ENCODE measurements around the gene BPIFA1. TPM values are rescaled to one million over a fixed set of nuclear protein-coding genes. Genes with fewer than 3 reads are reported as not detected.

BPIFA1 gene
- polyA plus RNA-seq, 1 of the 3 experiments (the other 2 are of a cell fraction), result not detected

DNA sequence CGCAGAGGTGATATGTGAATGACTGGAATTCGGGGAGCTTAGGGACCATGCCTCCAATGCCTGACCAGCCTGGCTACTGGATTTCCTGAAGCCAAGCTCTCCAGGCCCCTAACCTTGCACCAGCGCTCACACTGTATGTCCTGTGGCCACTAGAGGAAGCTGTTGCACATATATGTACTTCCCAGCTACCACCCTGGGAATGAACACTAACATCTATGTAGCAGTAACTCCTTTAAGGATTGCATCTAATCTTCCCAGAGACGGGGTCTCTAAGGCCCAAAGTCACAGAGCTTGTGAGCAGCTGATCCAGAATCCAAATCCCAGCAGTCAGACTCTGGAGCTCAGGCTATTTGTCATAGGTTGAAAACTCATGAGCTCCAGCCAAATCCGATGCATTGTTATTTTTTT lies 26.9 kb downstream of the BPIFA1 start:
- no peaks in the 10 kb centered on the region for H3K79me2 ChIP-seq (ENCODE audit: insufficient read depth)
- WGBS (ENCODE audit: low lambda C conversion rate), result 20% methylated on average over 5 of the region's 5 CpGs
- no peak overlapping the region for H3K9ac ChIP-seq
- no peaks in the 10 kb centered on the region for H3K4me1 ChIP-seq (ENCODE audit: control insufficient read depth in 1 of 2, insufficient read depth in 2 of 2, low read depth in 1 of 2, low read length in 1 of 2)
- peaks cover 4% of the 10 kb centered on the region for H3F3A ChIP-seq (replicated peaks; ENCODE audit: insufficient read depth)
- H3K4me2 ChIP-seq, result 0 out of 2 replicates have a peak overlapping the region, but pooled peaks have one; percentile 37
- H3K9me3 ChIP-seq, result no peaks in the 10 kb centered on the region
- ChIA-PET POLR2A (interaction anchor here (0.6 kb wide), 1 partner anchor 763 kb away, joined by 7 read pairs; no protein-coding TSS in a partner anchor), CTCF (interaction anchor here (0.5 to 3.2 kb wide), 27 partner anchors 8 to 473 kb away, joined by 3 to 34 read pairs (median 5); partner anchors contain the start of gene BPIFA1)
- no peak overlapping the region for H3K27ac ChIP-seq (ENCODE audit: low read depth in 2 of 2, low read length in 1 of 2)
- peaks cover 13% of the 10 kb centered on the region; the same call in 1 of the 2 replicates for H3K27me3 ChIP-seq (ENCODE audit: insufficient read depth)
- no peaks in the 10 kb centered on the region for H3K9me2 ChIP-seq
- H3K36me3 ChIP-seq (replicated peaks in 1 of 2; ENCODE audit: control insufficient read depth in 1 of 2, insufficient read depth in 2 of 2, low read length in 1 of 2), result no peaks in the 10 kb centered on the region
- no peak overlapping the region for H2AFZ ChIP-seq (ENCODE audit: low read depth)
- DNase-seq, result peak; percentile 52
- TF ChIP-seq, protein P1, sequence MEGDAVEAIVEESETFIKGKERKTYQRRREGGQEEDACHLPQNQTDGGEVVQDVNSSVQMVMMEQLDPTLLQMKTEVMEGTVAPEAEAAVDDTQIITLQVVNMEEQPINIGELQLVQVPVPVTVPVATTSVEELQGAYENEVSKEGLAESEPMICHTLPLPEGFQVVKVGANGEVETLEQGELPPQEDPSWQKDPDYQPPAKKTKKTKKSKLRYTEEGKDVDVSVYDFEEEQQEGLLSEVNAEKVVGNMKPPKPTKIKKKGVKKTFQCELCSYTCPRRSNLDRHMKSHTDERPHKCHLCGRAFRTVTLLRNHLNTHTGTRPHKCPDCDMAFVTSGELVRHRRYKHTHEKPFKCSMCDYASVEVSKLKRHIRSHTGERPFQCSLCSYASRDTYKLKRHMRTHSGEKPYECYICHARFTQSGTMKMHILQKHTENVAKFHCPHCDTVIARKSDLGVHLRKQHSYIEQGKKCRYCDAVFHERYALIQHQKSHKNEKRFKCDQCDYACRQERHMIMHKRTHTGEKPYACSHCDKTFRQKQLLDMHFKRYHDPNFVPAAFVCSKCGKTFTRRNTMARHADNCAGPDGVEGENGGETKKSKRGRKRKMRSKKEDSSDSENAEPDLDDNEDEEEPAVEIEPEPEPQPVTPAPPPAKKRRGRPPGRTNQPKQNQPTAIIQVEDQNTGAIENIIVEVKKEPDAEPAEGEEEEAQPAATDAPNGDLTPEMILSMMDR (IDR thresholded peaks at IDR 0.05), result peak; percentile 65
- TF ChIP-seq RAD21 (IDR thresholded peaks at IDR 0.05; ENCODE audit: low read length) (peak; percentile 77), SMC3 (IDR thresholded peaks at IDR 0.05; ENCODE audit: low read depth, low read length) (peak; percentile 59), RFX5 (IDR thresholded peaks at IDR 0.05; ENCODE audit: low read length) (no peak)
- no peaks in the 10 kb centered on the region for H4K20me1 ChIP-seq (ENCODE audit: insufficient read depth)
- H3K4me3 ChIP-seq (ENCODE audit: low read depth in 2 of 2, low read length in 1 of 2), result no peak overlapping the region; a peak in 1 of 4 replicates

DNA sequence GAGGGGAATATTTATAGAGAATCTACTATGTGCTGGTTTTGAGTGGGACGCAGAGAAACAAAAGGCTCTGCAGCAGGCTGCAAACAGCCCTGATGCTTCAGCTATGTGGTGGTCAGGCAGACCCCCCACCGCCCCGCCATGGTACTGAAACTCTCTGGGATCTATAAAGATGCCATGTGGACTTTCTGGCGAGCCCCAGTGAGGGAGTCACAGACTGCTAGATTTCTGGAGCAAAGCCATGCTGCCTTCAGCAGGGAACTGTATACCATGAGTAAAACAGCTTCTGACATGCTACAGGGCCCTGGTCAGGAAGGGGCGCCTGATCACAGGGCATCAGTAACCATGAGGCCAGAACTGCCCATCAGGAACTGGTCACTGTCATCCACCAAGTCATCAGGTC lies 28.0 kb downstream of the BPIFA1 start:
- no peaks in the 10 kb centered on the region for H3K4me1 ChIP-seq (ENCODE audit: control insufficient read depth in 1 of 2, insufficient read depth in 2 of 2, low read depth in 1 of 2, low read length in 1 of 2)
- 33% methylated on average over 4 of the region's 5 CpGs for WGBS (ENCODE audit: low lambda C conversion rate)
- ChIA-PET CTCF (interaction anchor here (1.8 to 3.2 kb wide), 5 partner anchors 11 to 39 kb away, joined by 5 to 34 read pairs (median 18); no protein-coding TSS in a partner anchor), POLR2A (no interaction called here)
- no peaks in the 10 kb centered on the region for H3K79me2 ChIP-seq (ENCODE audit: insufficient read depth)
- no peak for DNase-seq
- H4K20me1 ChIP-seq (ENCODE audit: insufficient read depth), result no peaks in the 10 kb centered on the region
- H3F3A ChIP-seq (replicated peaks; ENCODE audit: insufficient read depth), result peaks cover 4% of the 10 kb centered on the region
- no peak overlapping the region for H2AFZ ChIP-seq (ENCODE audit: low read depth)
- no peaks in the 10 kb centered on the region for H3K9me2 ChIP-seq
- no peak overlapping the region for H3K4me3 ChIP-seq (ENCODE audit: low read depth in 2 of 2, low read length in 1 of 2)
- no peak overlapping the region for H3K4me2 ChIP-seq
- TF ChIP-seq POLR2AphosphoS5 (IDR thresholded peaks at IDR 0.05; ENCODE audit: low read depth, low read length) (no peak), FOSL2 (IDR thresholded peaks at IDR 0.05; ENCODE audit: borderline replicate concordance, low read depth) (no peak), JUND (IDR thresholded peaks at IDR 0.05) (no peak), NFIC (IDR thresholded peaks at IDR 0.05; ENCODE audit: borderline replicate concordance) (no peak)
- TF ChIP-seq, protein P1 (IDR thresholded peaks at IDR 0.05), result no peak
- no peaks in the 10 kb centered on the region for H3K36me3 ChIP-seq (replicated peaks in 1 of 2; ENCODE audit: control insufficient read depth in 1 of 2, insufficient read depth in 2 of 2, low read length in 1 of 2)
- peaks cover 17% of the 10 kb centered on the region; the same call in 1 of the 2 replicates for H3K27me3 ChIP-seq (ENCODE audit: insufficient read depth)
- no peak overlapping the region for H3K27ac ChIP-seq (ENCODE audit: low read depth in 2 of 2, low read length in 1 of 2)
- H3K9me3 ChIP-seq, result no peaks in the 10 kb centered on the region
- no peak overlapping the region for H3K9ac ChIP-seq
